Lower leg skin (tissue), 3 donors: Measurements from ENCODE around the gene VIL1.

Experiments used
- CTCF ChIP-seq, 3 donors: fragments of 450-650 bp; IDR thresholded peaks; one replicate each; pipeline ENCODE4 v1.5.1; 2016; ENCODE audit warnings: antibody characterized with exemption in 3 of 3, mild to moderate bottlenecking in 3 of 3, moderate library complexity in 2 of 3
- POLR2A ChIP-seq, 2 donors: fragments of 450-650 bp; IDR thresholded peaks; one replicate each; pipeline ENCODE4 v1.6.1; 2016 to 2017; ENCODE audit warnings: antibody characterized with exemption in 2 of 2, mild to moderate bottlenecking in 1 of 2, moderate library complexity in 1 of 2

DNA sequence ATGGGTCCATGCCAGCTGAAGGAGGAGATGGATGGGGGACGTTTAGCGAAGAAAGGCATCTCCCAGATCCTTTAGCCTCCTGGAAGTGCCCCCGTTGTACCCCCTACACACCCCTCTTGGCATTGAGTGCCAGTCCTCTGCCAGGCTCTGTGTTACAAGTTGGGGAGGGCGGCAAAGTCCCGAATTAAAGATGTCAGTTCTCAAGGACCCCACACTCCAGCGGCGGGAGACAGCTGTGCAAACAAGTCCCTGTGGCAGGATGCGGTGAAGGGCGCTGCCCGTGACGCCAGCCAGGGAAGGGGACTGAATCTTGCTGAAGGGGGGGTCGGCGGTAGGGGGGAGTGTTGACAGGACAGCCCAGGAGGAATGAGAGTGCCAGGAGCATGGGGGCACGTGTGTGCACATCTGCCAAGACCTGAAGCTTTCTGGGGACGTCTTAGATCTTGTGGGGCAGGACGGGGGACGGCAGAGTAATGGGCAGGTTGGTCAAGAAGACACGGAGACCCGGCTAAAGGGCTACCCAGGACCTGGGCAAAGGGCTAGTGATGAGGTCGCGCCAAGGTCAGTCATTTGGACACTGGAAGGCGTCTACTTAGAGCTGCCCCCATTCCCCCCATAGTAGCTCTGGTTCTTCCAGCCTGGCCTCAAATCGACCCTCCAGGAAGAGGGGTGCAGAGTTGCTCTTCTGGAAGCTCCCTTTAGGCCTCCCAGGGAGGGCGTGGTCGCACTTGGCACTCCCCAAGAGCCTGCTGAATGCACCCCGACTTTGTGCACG, 22.0 kb upstream of the VIL1 start:
- no peak for TF ChIP-seq CTCF (IDR thresholded peaks at IDR 0.05)
- no peak for TF ChIP-seq POLR2A (IDR thresholded peaks at IDR 0.05)
